Measurements from ENCODE around the gene ROBO1. TPM values are rescaled to one million over a fixed set of nuclear protein-coding genes. Genes with fewer than 3 reads are reported as not detected.
A peak's percentile ranks its signal among the peaks of the same experiment; 100 is the strongest.

Gene ROBO1
- total RNA-seq, 1 donor from 2014 or later = 71.7 TPM

DNA sequence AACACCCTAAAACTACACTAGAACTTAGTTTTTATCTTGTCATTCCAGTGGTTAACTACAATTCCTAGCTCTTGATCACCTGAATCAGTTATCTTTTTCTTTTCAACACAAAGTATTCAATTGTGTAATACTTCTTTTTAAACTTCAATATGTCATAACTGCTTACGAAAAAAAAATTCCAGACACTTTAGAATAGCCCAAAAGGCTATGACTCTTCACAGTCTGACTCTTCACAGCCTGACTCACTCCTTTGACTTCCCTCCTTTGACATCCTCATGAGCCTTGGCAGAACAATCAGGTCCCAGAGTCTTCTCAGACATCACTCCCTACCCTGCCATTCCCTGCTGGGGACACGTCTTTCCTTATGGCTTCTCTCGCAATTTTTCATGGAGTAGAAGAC, 727.1 kb downstream of the ROBO1 start:
- Histone ChIP-seq H3K4me1 (ENCODE audit: insufficient read depth, low read length) (peaks cover 3% of the 10 kb centered on the region), H3K9me3 (ENCODE audit: insufficient read depth, low read depth, low read length) (no peaks in the 10 kb centered on the region), H4K20me1 (ENCODE audit: insufficient read depth, low read length) (no peaks in the 10 kb centered on the region), H3K4me3 (ENCODE audit: insufficient read depth, low read depth, low read length) (no peak overlapping the region), H3K9ac (ENCODE audit: low read length) (no peak overlapping the region), H3K27me3 (ENCODE audit: insufficient read depth, low read length) (no peaks in the 10 kb centered on the region), H3K36me3 (ENCODE audit: insufficient read depth, low read length) (no peaks in the 10 kb centered on the region), H3K4me2 (ENCODE audit: low read length) (peak overlapping the region; percentile 13), H3K79me2 (ENCODE audit: insufficient read depth, low read length) (no peaks in the 10 kb centered on the region), H3K27ac (ENCODE audit: low read depth, low read length) (peak overlapping the region; percentile 40), H2AFZ (ENCODE audit: low read depth, low read length) (peak overlapping the region; percentile 60)
- DNase-seq (ENCODE audit: low read depth) (peak; percentile 90), FAIRE-seq (peak; percentile 75)
- peak overlapping the region; percentile 70 for H3K27ac Mint-ChIP-seq (ENCODE audit: unreplicated experiment)
- H3K9me3 Mint-ChIP-seq (ENCODE audit: unreplicated experiment) = no peaks in the 10 kb centered on the region
- TF ChIP-seq, protein P1, sequence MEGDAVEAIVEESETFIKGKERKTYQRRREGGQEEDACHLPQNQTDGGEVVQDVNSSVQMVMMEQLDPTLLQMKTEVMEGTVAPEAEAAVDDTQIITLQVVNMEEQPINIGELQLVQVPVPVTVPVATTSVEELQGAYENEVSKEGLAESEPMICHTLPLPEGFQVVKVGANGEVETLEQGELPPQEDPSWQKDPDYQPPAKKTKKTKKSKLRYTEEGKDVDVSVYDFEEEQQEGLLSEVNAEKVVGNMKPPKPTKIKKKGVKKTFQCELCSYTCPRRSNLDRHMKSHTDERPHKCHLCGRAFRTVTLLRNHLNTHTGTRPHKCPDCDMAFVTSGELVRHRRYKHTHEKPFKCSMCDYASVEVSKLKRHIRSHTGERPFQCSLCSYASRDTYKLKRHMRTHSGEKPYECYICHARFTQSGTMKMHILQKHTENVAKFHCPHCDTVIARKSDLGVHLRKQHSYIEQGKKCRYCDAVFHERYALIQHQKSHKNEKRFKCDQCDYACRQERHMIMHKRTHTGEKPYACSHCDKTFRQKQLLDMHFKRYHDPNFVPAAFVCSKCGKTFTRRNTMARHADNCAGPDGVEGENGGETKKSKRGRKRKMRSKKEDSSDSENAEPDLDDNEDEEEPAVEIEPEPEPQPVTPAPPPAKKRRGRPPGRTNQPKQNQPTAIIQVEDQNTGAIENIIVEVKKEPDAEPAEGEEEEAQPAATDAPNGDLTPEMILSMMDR (IDR thresholded peaks at IDR 0.05; ENCODE audit: insufficient read depth, low read depth, low read length) = no peak
- no peak for TF ChIP-seq EZH2 (IDR thresholded peaks at IDR 0.05; ENCODE audit: insufficient read depth, low read length)
- H3K4me3 Mint-ChIP-seq (ENCODE audit: unreplicated experiment) = no peak overlapping the region
- H3K27me3 Mint-ChIP-seq (ENCODE audit: low read depth, unreplicated experiment) = no peaks in the 10 kb centered on the region
- H3K4me1 Mint-ChIP-seq (ENCODE audit: low read depth, unreplicated experiment) = peaks cover 10% of the 10 kb centered on the region
- no peaks in the 10 kb centered on the region for H3K36me3 Mint-ChIP-seq (ENCODE audit: low read depth, unreplicated experiment)

DNA sequence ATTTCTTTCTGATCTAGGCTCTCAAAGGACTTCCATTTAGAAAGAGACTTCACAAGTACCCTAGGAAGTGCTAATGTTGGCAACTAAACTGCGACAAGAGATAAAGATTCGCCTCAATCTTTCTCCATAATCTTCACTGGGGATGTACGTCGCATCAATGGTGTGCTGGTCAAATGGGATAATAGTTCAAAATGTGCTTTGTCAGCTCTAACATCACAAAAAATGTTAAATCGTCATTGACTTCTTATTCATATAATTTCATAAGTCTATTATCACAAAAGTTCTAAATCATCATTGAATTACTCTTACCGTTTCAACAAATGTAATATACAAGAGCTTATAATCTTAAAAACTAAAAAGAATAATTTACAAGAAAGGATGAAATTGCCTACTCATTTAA, 727.7 kb downstream of the ROBO1 start:
- no peaks in the 10 kb centered on the region for H3K79me2 ChIP-seq (ENCODE audit: insufficient read depth, low read length)
- no peak overlapping the region for H3K4me3 Mint-ChIP-seq (ENCODE audit: unreplicated experiment)
- no peaks in the 10 kb centered on the region for H4K20me1 ChIP-seq (ENCODE audit: insufficient read depth, low read length)
- H3K9me3 Mint-ChIP-seq (ENCODE audit: unreplicated experiment) = no peaks in the 10 kb centered on the region
- H3K9ac ChIP-seq (ENCODE audit: low read length) = no peak overlapping the region
- H3K4me1 Mint-ChIP-seq (ENCODE audit: low read depth, unreplicated experiment) = peaks cover 10% of the 10 kb centered on the region
- H3K4me3 ChIP-seq (ENCODE audit: insufficient read depth, low read depth, low read length) = no peak overlapping the region
- H2AFZ ChIP-seq (ENCODE audit: low read depth, low read length) = no peak overlapping the region
- H3K4me2 ChIP-seq (ENCODE audit: low read length) = no peak overlapping the region
- no peak for DNase-seq (ENCODE audit: low read depth)
- no peak overlapping the region for H3K27ac Mint-ChIP-seq (ENCODE audit: unreplicated experiment)
- TF ChIP-seq, protein P1 (IDR thresholded peaks at IDR 0.05; ENCODE audit: insufficient read depth, low read depth, low read length) = no peak
- no peak for TF ChIP-seq EZH2 (IDR thresholded peaks at IDR 0.05; ENCODE audit: insufficient read depth, low read length)
- no peaks in the 10 kb centered on the region for H3K9me3 ChIP-seq (ENCODE audit: insufficient read depth, low read depth, low read length)
- no peak overlapping the region for H3K27ac ChIP-seq (ENCODE audit: low read depth, low read length)
- H3K27me3 Mint-ChIP-seq (ENCODE audit: low read depth, unreplicated experiment) = no peaks in the 10 kb centered on the region
- H3K4me1 ChIP-seq (ENCODE audit: insufficient read depth, low read length) = peaks cover 3% of the 10 kb centered on the region
- H3K36me3 ChIP-seq (ENCODE audit: insufficient read depth, low read length) = no peaks in the 10 kb centered on the region
- no peaks in the 10 kb centered on the region for H3K36me3 Mint-ChIP-seq (ENCODE audit: low read depth, unreplicated experiment)
- H3K27me3 ChIP-seq (ENCODE audit: insufficient read depth, low read length) = no peaks in the 10 kb centered on the region
- no peak for FAIRE-seq

DNA sequence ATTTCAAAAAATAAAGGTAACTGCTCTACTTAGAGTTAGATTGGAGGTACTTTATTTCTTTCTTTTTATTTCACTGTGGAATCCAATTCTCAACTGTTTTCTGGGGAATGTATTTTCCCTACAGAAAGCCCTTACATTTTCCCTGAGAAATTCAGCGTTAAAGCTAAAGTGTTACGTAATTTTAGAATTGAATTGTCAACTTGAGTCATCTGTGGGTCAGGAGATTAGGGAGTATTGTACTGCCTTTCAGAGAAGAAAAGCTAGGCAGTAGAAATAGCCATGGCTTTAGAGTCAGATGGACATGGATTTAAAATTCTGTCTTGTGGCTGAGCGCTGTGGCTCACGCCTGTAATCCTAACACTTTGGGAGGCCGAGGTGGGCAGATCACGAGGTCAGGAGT, 728.6 kb downstream of the ROBO1 start:
- no peak overlapping the region for H3K4me3 ChIP-seq (ENCODE audit: insufficient read depth, low read depth, low read length)
- no peaks in the 10 kb centered on the region for H3K27me3 ChIP-seq (ENCODE audit: insufficient read depth, low read length)
- Mint-ChIP-seq H3K36me3 (ENCODE audit: low read depth, unreplicated experiment) (no peaks in the 10 kb centered on the region), H3K4me3 (ENCODE audit: unreplicated experiment) (no peak overlapping the region), H3K9me3 (ENCODE audit: unreplicated experiment) (no peaks in the 10 kb centered on the region), H3K4me1 (ENCODE audit: low read depth, unreplicated experiment) (peaks cover 10% of the 10 kb centered on the region), H3K27ac (ENCODE audit: unreplicated experiment) (no peak overlapping the region), H3K27me3 (ENCODE audit: low read depth, unreplicated experiment) (no peaks in the 10 kb centered on the region)
- H4K20me1 ChIP-seq (ENCODE audit: insufficient read depth, low read length) = no peaks in the 10 kb centered on the region
- H3K27ac ChIP-seq (ENCODE audit: low read depth, low read length) = no peak overlapping the region
- H3K4me1 ChIP-seq (ENCODE audit: insufficient read depth, low read length) = peaks cover 3% of the 10 kb centered on the region
- H3K9ac ChIP-seq (ENCODE audit: low read length) = no peak overlapping the region
- H3K4me2 ChIP-seq (ENCODE audit: low read length) = no peak overlapping the region
- H3K79me2 ChIP-seq (ENCODE audit: insufficient read depth, low read length) = no peaks in the 10 kb centered on the region
- H2AFZ ChIP-seq (ENCODE audit: low read depth, low read length) = no peak overlapping the region
- no peak for TF ChIP-seq EZH2 (IDR thresholded peaks at IDR 0.05; ENCODE audit: insufficient read depth, low read length)
- TF ChIP-seq, protein P1 (IDR thresholded peaks at IDR 0.05; ENCODE audit: insufficient read depth, low read depth, low read length) = no peak
- peak; percentile 29 for DNase-seq (ENCODE audit: low read depth)
- FAIRE-seq = no peak
- no peaks in the 10 kb centered on the region for H3K9me3 ChIP-seq (ENCODE audit: insufficient read depth, low read depth, low read length)
- no peaks in the 10 kb centered on the region for H3K36me3 ChIP-seq (ENCODE audit: insufficient read depth, low read length)
